Measurements from ENCODE around the gene TUBD1.
"Not testable (repeated sequence)": the region's sequence is repeated elsewhere in the genome, so short reads cannot be mapped to it uniquely, and the experiment has no call there.

TUBD1 gene

GRCh38 chr17:59845595-59846393 is 46.9 kb downstream of the TUBD1 start:
- DNase-seq (ENCODE audit: low spot score) = no peak
- no peak for TF ChIP-seq CTCF (IDR thresholded peaks at IDR 0.05; ENCODE audit: extremely low read depth, missing control alignments)

- TF ChIP-seq CTCF (IDR thresholded peaks at IDR 0.05; ENCODE audit: extremely low read depth, missing control alignments) = no peak
- DNase-seq (ENCODE audit: low spot score) = no peak
Measured at GRCh38 chr17:59844884-59845594, 47.7 kb downstream of the TUBD1 start.

- DNase-seq (ENCODE audit: low spot score) = no peak
- no peak for TF ChIP-seq CTCF (IDR thresholded peaks at IDR 0.05; ENCODE audit: extremely low read depth, missing control alignments)
Measured at GRCh38 chr17:59842901-59843652, 49.7 kb downstream of the TUBD1 start.

GRCh38 chr17:59841882-59842263 is 50.9 kb downstream of the TUBD1 start:
- not testable (repeated sequence) for DNase-seq (ENCODE audit: low spot score)

- DNase-seq (ENCODE audit: low spot score) = not testable (repeated sequence)
Measured at GRCh38 chr17:59841091-59841881, 51.5 kb downstream of the TUBD1 start.

- no peak for TF ChIP-seq CTCF (IDR thresholded peaks at IDR 0.05; ENCODE audit: extremely low read depth, missing control alignments)
- DNase-seq (ENCODE audit: low spot score) = no peak
Measured at GRCh38 chr17:59840329-59841090, 52.2 kb downstream of the TUBD1 start.

GRCh38 chr17:59839651-59840328 is 53.0 kb downstream of the TUBD1 start:
- no peak for TF ChIP-seq CTCF (IDR thresholded peaks at IDR 0.05; ENCODE audit: extremely low read depth, missing control alignments)
- DNase-seq (ENCODE audit: low spot score) = no peak
